Esophagus muscularis mucosa (tissue), 4 donors: ENCODE data around the gene S100A12.

ENCODE experiments used
- EP300 ChIP-seq: sonication (generic); formaldehyde crosslinking; IDR thresholded peaks from one replicate; pipeline ENCODE4 v1.6.1; 2017; ENCODE audit warnings: antibody characterized with exemption
- POLR2A ChIP-seq: fragments of 450-650 bp; IDR thresholded peaks from one replicate; pipeline ENCODE4 v1.6.1; 2017; ENCODE audit warnings: antibody characterized with exemption, moderate library complexity, mild to moderate bottlenecking, low read depth
- TF ChIP-seq, protein P1 (sequence below), 3 experiments: fragments of 200-600 bp in 2 of 3; fragments of 450-650 bp in 1 of 3; sonication (generic) in 2 of 3; IDR thresholded peaks; one replicate each; pipeline ENCODE4 v1.5.1; 2017 to 2019; ENCODE audit warnings: antibody characterized with exemption in 3 of 3, mild to moderate bottlenecking in 2 of 3, moderate library complexity in 1 of 3

GRCh38 chr1:153359241-153359640 is 16.2 kb downstream of the S100A12 start:
- TF ChIP-seq, protein P1, sequence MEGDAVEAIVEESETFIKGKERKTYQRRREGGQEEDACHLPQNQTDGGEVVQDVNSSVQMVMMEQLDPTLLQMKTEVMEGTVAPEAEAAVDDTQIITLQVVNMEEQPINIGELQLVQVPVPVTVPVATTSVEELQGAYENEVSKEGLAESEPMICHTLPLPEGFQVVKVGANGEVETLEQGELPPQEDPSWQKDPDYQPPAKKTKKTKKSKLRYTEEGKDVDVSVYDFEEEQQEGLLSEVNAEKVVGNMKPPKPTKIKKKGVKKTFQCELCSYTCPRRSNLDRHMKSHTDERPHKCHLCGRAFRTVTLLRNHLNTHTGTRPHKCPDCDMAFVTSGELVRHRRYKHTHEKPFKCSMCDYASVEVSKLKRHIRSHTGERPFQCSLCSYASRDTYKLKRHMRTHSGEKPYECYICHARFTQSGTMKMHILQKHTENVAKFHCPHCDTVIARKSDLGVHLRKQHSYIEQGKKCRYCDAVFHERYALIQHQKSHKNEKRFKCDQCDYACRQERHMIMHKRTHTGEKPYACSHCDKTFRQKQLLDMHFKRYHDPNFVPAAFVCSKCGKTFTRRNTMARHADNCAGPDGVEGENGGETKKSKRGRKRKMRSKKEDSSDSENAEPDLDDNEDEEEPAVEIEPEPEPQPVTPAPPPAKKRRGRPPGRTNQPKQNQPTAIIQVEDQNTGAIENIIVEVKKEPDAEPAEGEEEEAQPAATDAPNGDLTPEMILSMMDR (IDR thresholded peaks at IDR 0.05), result no peak
- TF ChIP-seq EP300 (no peak), POLR2A (no peak)
